ENCODE measurements around the gene SPTB.

SPTB gene

DNA sequence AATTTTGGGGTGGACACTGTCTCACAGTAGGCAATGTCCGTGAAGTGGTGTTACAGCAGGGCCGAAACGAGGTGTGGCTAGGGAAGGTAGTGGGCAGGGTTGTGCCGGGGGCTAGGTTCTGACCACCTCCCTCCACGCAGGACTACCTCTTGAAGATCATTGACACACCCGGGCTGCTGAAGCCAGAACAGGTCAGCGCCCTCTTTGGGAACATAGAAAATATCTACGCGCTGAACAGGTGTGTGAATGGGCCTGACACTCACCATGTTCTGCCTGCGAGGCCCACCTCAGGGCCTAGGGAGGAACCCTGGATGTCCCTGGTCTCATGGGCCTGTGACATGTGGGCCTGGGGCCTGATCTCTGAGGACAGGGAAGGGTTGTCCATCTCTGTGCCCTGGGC lies 150.9 kb downstream of the SPTB start:
- no peak for DNase-seq (ENCODE audit: low spot score)

DNA sequence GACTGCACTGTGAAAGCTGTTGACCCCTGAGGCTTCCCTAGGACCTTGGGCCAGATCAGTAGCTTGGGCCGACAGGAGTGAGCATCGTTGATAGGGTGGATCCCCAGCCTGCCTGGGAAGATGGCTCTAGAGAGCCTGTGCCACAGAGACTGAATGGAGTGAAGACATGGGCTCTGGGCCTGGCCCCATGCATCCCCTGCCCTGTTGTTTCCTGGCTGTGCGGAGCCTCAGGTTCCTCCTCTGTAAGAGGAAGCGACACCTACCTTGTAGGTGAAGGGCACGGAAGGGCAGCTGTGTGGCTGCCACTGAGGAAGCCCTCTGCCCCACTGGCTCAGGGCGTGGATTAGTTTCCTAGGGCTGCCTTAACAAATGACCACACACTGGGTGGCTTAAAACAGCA lies 151.6 kb downstream of the SPTB start:
- no peak for DNase-seq (ENCODE audit: low spot score)

GRCh38 chr14:64727551-64728071 lies 152.1 kb downstream of the SPTB start:
- no peak for DNase-seq (ENCODE audit: low spot score)

DNA sequence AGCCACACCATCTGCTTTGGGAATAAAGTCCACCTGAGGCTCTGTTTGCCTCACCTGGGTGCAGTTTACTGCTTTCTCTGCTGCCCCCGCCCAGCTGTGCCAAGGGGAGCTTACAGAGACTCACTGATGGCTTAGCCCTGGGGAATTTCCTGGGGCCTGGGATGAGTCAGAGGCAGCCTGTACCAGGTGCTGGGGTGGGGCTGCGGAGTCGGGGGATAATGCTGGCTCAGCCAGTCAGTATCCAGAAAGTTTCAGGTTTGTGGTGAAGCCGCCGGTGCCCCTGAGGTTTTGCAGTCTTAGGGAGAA lies 153.2 kb downstream of the SPTB start:
- DNase-seq (ENCODE audit: low spot score) = peak; percentile 88

GRCh38 chr14:64725879-64726584 lies 153.7 kb downstream of the SPTB start:
- no peak for DNase-seq (ENCODE audit: low spot score)

DNA sequence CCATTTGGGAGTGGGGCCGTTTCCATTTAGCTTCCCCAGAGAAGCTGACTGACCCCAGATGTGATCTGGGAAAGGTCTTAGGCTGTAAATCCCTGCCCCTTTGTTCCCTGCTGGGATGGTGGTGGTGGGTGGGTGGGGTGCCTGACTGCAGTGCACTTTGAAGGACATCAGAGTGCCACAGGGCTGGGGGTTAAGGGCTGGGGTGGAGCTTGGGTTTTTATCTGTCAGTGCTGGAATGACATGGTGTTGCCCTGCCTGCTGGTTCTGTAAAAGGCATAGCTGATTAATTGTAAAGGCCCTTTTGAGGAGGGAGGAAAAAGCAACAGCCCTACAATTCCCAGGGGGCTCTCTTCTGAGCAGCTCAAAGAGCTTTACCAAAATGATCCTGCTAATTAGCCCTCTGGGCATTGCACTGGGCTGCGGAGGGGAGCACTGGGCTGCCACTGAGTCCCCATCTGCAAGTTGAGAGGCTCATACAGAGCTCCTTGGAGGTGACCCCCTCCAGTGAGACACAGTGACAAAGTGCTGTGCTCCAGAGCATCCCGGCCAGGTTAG lies 154.4 kb downstream of the SPTB start:
- DNase-seq (ENCODE audit: low spot score) = no peak

DNA sequence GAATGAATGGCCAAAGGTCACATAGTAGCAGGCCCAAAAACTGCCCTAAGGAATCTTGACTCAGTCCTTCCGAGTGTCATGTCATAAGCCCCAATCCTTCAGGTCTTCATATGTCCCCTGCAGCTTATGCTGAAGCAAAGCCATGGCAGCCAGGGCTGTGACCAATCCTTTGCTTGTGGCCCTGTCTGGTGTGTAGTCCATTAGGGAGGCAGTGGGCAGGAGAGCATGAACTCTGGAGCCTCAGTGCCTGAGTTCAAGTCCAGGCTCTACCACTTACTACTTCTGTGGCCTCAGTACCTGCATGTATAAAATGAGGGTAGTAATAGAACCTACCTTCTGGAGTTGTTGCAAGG lies 155.2 kb downstream of the SPTB start:
- DNase-seq (ENCODE audit: low spot score) = peak; percentile 18

- no peak for DNase-seq (ENCODE audit: low spot score)
Observed at GRCh38 chr14:64723691-64724577, 155.8 kb downstream of the SPTB start.

DNA sequence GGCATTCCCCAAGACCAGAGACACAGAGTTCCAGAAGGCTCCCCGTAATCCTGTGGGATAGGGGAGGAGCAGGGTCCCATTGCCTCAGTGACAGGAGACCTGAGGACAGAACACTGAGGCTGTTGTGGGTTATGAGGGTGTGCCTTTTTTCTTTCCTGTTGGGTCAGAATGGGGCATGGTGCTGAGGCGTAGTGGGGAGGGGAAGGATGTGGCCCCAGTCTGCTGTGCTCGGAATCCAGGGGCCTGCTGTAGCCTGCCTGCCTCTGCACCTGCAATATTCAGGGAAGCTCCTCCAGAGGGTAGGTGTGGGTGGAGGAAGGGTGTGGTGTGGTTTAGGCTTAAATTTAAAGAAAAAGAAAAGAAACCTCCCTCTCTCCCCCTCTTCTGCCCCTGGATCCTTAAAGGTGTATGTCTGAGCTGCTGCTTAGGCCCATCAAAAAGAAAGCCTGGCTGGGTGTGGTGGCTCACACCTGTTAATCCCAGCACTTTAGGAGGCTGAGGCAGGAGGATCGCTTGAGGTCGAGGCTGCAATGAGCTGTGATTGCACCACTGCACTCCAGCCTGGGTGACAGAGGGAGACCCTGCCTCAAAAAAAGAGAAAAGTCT lies 156.8 kb downstream of the SPTB start:
- DNase-seq (ENCODE audit: low spot score) = no peak

DNA sequence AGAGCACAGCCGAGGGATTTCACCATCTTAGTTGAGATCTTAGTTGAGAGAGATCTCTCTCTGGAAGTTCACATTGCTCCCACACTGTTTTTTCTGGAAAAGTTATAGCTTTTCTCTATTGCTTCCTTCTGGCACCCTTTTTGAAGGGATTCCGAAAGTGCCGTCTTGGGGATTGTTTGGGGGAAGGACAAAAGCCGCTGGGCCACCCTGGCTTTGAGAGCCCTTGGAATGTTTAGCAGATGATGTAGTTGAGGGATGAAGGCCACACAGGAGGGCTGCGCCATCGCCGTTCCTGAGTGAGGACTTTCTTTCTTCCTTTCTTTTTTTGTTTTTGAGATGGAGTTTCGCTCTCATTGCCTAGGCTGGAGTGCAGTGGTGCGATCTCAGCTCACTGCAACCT lies 157.8 kb downstream of the SPTB start:
- no peak for DNase-seq (ENCODE audit: low spot score)

DNA sequence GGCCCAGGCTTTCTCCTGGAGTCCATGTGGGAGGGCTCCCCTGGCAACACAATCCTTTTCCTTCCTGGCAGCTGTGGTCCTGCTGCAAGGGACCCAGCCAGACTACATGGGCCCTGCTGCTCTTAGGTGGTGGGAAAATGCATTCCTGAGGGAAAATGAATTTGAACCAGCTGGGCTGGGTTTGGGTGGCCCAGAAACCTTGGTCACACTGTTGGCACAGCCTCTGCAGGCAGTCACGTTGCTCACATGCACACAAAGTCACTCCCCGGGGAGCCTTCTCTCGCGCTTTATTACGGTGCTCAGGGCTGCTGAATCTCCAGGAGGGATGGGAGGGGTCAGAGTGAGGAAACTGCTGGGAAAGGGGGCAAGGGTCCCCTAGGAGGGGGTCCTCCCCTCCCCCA lies 158.3 kb downstream of the SPTB start:
- no peak for DNase-seq (ENCODE audit: low spot score)

GRCh38 chr14:64720131-64720576 lies 159.6 kb downstream of the SPTB start:
- DNase-seq (ENCODE audit: low spot score) = peak; percentile 86

- no peak for DNase-seq (ENCODE audit: low spot score)
Observed at GRCh38 chr14:64719601-64720000, 160.1 kb downstream of the SPTB start.

DNA sequence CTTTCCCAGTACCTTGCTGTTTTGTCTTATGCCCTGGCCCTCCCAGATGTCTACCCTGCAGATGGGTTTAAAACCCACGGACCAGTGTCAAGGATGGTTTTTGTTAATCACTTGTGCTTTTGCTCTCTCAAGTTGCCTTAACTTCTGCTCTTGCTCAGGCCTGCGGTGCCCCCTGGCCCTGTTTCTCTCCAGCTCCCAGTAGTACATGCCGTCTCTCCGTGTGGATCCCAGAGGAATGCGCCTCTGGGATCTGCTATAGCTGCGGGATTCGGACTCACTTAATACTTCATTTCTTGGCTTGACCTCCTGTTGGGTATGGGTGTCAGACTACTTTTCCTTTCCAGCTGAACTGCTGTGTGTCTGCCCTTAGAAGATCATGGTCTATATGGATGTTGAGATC lies 160.9 kb downstream of the SPTB start:
- no peak for DNase-seq (ENCODE audit: low spot score)

- DNase-seq (ENCODE audit: low spot score) = peak; percentile 50
Observed at GRCh38 chr14:64717870-64718269, 161.8 kb downstream of the SPTB start.

DNA sequence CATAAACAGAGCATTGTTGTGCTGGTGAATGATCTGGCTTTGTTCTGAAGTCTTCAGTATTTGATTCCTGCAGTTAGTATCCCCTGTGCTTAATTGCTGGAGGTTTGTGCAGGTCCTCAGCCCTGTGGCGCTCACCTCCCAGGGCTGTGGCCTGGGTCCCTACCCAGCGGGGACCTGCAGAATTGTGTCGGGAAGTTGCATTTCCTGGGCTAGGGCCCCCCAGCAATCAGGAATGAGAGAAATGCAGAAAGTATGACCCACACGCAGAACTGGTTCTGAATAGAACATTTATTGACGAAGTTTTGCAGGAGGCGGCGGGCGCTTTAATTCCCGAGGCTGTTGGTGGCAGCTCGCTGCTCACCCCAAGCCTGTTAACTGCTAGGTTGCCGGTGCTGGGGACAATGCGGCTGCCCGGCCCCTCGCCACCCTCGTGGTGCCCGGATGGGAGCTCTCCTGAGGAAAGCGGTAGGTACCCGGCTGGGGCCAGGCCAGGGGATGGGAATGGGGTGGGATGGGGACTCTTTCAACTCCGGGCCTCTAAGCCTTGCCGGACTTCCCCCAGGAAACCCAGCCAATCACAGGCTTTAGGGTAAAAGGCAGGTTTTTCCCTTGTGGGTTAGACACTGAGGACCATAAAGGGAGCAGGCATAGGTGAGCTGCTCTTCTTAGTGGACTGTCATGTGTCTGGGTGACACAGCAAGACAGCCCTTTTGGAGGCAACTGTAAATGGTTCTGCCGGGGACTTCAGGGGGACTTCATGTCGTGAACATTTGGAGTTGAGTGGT lies 163.9 kb downstream of the SPTB start:
- DNase-seq (ENCODE audit: low spot score) = no peak

DNA sequence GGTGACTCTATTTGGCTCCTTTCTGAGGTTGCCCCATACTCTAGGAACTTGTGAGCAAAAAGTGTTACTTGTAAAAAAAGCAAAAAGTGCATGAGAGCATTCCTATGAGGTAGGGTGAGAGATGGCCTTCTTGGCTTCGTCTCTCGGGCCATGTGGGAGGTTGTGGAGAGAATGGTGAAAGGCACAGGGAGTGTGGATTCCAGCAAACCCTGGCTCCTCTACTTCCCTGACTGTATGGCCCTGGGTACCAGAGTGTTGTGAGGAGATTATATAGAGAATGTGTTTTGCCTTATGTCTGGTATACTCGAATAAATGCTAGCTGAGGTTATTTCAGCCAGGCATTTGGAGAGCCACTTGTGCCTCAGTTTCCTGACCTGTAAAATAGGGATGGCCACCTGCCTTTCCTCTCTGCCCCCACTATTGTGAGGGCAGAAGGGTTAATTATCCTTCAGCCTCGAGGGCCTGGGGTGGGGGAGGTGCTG lies 164.5 kb downstream of the SPTB start:
- no peak for DNase-seq (ENCODE audit: low spot score)

GRCh38 chr14:64714432-64715025 lies 165.2 kb downstream of the SPTB start:
- DNase-seq (ENCODE audit: low spot score) = no peak

DNA sequence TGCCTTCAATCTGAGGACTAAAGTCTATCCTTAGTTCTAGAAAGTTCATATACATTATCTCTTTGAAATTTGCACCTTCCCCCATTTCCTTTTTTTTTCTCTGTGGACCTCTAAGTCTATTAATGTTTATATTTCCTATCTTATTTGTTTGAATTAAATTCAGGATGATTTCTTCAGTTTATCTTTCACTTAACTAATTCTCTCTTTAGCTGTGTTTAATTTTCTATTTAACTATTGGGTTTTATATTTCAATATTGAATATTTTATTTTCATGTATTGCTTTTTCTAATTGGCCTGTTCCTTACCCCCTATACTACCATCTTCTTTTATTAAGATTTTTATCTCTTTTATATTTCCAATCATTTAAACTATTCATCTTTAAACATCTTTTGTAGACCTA lies 166.0 kb downstream of the SPTB start:
- DNase-seq (ENCODE audit: low spot score) = no peak

- DNase-seq (ENCODE audit: low spot score) = no peak
Observed at GRCh38 chr14:64711039-64711438, 168.7 kb downstream of the SPTB start.

DNA sequence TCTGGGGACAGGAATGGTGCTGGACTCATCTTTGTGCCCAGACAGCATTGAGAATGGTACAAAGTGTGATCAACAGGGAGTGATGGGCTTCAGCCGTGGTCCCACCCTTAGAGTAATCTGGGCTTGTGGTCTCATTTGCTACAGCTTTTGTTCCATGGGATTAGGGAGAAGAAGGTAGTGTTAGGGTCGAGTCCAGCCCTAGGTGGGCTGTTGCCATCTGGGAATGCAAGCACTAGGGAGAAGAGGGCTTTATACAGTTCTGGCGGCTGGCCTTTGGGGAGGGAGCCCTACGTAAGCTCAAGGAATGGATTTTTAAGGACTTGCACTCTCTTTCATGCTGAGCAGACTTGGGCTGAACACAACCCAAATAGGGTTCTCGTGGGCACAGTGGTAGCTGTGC lies 170.6 kb downstream of the SPTB start:
- no peak for DNase-seq (ENCODE audit: low spot score)
